ENCODE data around the gene ZBED1. TPM values are rescaled to one million over a fixed set of nuclear protein-coding genes. Genes with fewer than 3 reads are reported as not detected.
"Not testable (repeated sequence)": the region's sequence is repeated elsewhere in the genome, so short reads cannot be mapped to it uniquely, and the experiment has no call there.

ZBED1 gene
- total RNA-seq, 2 experiments from 2014 or later, result 36.5 to 36.9 TPM

- Mint-ChIP-seq H3K27ac (no peak overlapping the region), H3K9me3 (peaks cover 3% of the 10 kb centered on the region), H3K4me3 (no peak overlapping the region), H3K27me3 (no peaks in the 10 kb centered on the region), H3K36me3 (ENCODE audit: low read depth) (peaks cover 22% of the 10 kb centered on the region), H3K4me1 (no peaks in the 10 kb centered on the region)
- DNase-seq, result no peak
- ChIA-PET CTCF (no interaction called here), POLR2A (no interaction called here)
Observed at GRCh38 chrX:2484721-2485648, 15.8 kb downstream of the ZBED1 start.

GRCh38 chrX:2484256-2484655, 16.5 kb downstream of the ZBED1 start:
- peaks cover 8% of the 10 kb centered on the region for H3K9me3 Mint-ChIP-seq
- no peak for DNase-seq
- H3K27me3 Mint-ChIP-seq, result no peaks in the 10 kb centered on the region
- ChIA-PET POLR2A (no interaction called here), CTCF (no interaction called here)
- peaks cover 27% of the 10 kb centered on the region for H3K36me3 Mint-ChIP-seq (ENCODE audit: low read depth)
- H3K4me1 Mint-ChIP-seq, result no peaks in the 10 kb centered on the region
- H3K4me3 Mint-ChIP-seq, result no peak overlapping the region
- H3K27ac Mint-ChIP-seq, result no peak overlapping the region

GRCh38 chrX:2483398-2484060, 17.2 kb downstream of the ZBED1 start:
- Mint-ChIP-seq H3K36me3 (ENCODE audit: low read depth) (peaks cover 22% of the 10 kb centered on the region), H3K27me3 (no peaks in the 10 kb centered on the region), H3K27ac (no peak overlapping the region), H3K4me3 (no peak overlapping the region), H3K9me3 (peaks cover 8% of the 10 kb centered on the region), H3K4me1 (no peaks in the 10 kb centered on the region)
- CTCF ChIA-PET, result no interaction called here
- POLR2A ChIA-PET, result no interaction called here
- DNase-seq, result no peak

- H3K27me3 Mint-ChIP-seq, H3K4me1 Mint-ChIP-seq, POLR2A ChIA-PET, CTCF ChIA-PET, H3K4me3 Mint-ChIP-seq, H3K9me3 Mint-ChIP-seq, H3K27ac Mint-ChIP-seq, DNase-seq: not testable (repeated sequence)
- H3K36me3 Mint-ChIP-seq (ENCODE audit: low read depth), result peaks cover 11% of the 10 kb centered on the region
Observed at GRCh38 chrX:2481597-2481996, 19.2 kb downstream of the ZBED1 start.

- DNase-seq; CTCF ChIA-PET; H3K4me3 Mint-ChIP-seq; H3K27ac Mint-ChIP-seq; H3K36me3 Mint-ChIP-seq (ENCODE audit: low read depth); POLR2A ChIA-PET; H3K4me1 Mint-ChIP-seq; H3K27me3 Mint-ChIP-seq; H3K9me3 Mint-ChIP-seq: not testable (repeated sequence)
Observed at GRCh38 chrX:2479982-2480381, 20.8 kb downstream of the ZBED1 start.

- ChIA-PET CTCF (no interaction called here), POLR2A (no interaction called here)
- Mint-ChIP-seq H3K27ac (no peak overlapping the region), H3K27me3 (no peaks in the 10 kb centered on the region), H3K4me3 (no peak overlapping the region), H3K36me3 (ENCODE audit: low read depth) (peaks cover 8% of the 10 kb centered on the region), H3K9me3 (peaks cover 8% of the 10 kb centered on the region), H3K4me1 (no peaks in the 10 kb centered on the region)
- no peak for DNase-seq
Observed at GRCh38 chrX:2479420-2479780, 21.4 kb downstream of the ZBED1 start.

- POLR2A ChIA-PET, result no interaction called here
- Mint-ChIP-seq H3K4me1 (no peaks in the 10 kb centered on the region), H3K27ac (no peak overlapping the region)
Observed at GRCh38 chrX:2478546-2479419, 22.0 kb downstream of the ZBED1 start.

GRCh38 chrX:2477313-2477712, 23.5 kb downstream of the ZBED1 start:
- H3K27ac Mint-ChIP-seq; H3K4me3 Mint-ChIP-seq; CTCF ChIA-PET; POLR2A ChIA-PET; H3K36me3 Mint-ChIP-seq (ENCODE audit: low read depth); DNase-seq; H3K4me1 Mint-ChIP-seq; H3K27me3 Mint-ChIP-seq; H3K9me3 Mint-ChIP-seq: not testable (repeated sequence)

More at GRCh38 chrX:2478546-2479419, 22.0 kb downstream of the ZBED1 start:
- Mint-ChIP-seq H3K27me3 (no peaks in the 10 kb centered on the region), H3K9me3 (peaks cover 8% of the 10 kb centered on the region), H3K4me3 (no peak overlapping the region), H3K36me3 (ENCODE audit: low read depth) (peaks cover 8% of the 10 kb centered on the region)
- CTCF ChIA-PET, result no interaction called here
- DNase-seq, result no peak

GRCh38 chrX:2474963-2475726, 25.6 kb downstream of the ZBED1 start:
- no peak for DNase-seq
- CTCF ChIA-PET, result no interaction called here
- POLR2A ChIA-PET, result no interaction called here
- Mint-ChIP-seq H3K27me3 (no peaks in the 10 kb centered on the region), H3K36me3 (ENCODE audit: low read depth) (peaks cover 6% of the 10 kb centered on the region), H3K27ac (no peak overlapping the region), H3K4me3 (no peak overlapping the region), H3K9me3 (peaks cover 6% of the 10 kb centered on the region), H3K4me1 (no peaks in the 10 kb centered on the region)

GRCh38 chrX:2474280-2474962, 26.4 kb downstream of the ZBED1 start:
- no peaks in the 10 kb centered on the region for H3K27me3 Mint-ChIP-seq
- no peaks in the 10 kb centered on the region for H3K4me1 Mint-ChIP-seq
- no peak for DNase-seq
- CTCF ChIA-PET, result no interaction called here
- H3K4me3 Mint-ChIP-seq, result no peak overlapping the region
- H3K9me3 Mint-ChIP-seq, result peaks cover 5% of the 10 kb centered on the region
- no peak overlapping the region for H3K27ac Mint-ChIP-seq
- POLR2A ChIA-PET, result no interaction called here
- peaks cover 7% of the 10 kb centered on the region for H3K36me3 Mint-ChIP-seq (ENCODE audit: low read depth)

GRCh38 chrX:2473064-2473463, 27.7 kb downstream of the ZBED1 start:
- H3K36me3 Mint-ChIP-seq (ENCODE audit: low read depth); H3K9me3 Mint-ChIP-seq; H3K4me3 Mint-ChIP-seq; POLR2A ChIA-PET; H3K4me1 Mint-ChIP-seq; CTCF ChIA-PET; H3K27me3 Mint-ChIP-seq; H3K27ac Mint-ChIP-seq; DNase-seq: not testable (repeated sequence)

- Mint-ChIP-seq H3K4me1 (no peaks in the 10 kb centered on the region), H3K9me3 (peaks cover 5% of the 10 kb centered on the region), H3K27me3 (no peaks in the 10 kb centered on the region), H3K36me3 (ENCODE audit: low read depth) (peaks cover 9% of the 10 kb centered on the region), H3K27ac (no peak overlapping the region), H3K4me3 (no peak overlapping the region)
- POLR2A ChIA-PET, result no interaction called here
- CTCF ChIA-PET, result no interaction called here
- DNase-seq, result no peak
Observed at GRCh38 chrX:2471641-2472040, 29.1 kb downstream of the ZBED1 start.

Data from activated CD4-positive, alpha-beta T cell treated with anti-CD3 and anti-CD28 coated beads, Interleukin-2, amount 10 ng/mL, durations not matched to agents 7 days and 5 days (primary cell).